K562 (cell line): Measurements from ENCODE around the gene DHTKD1. TPM values are rescaled to one million over a fixed set of nuclear protein-coding genes. Genes with fewer than 3 reads are reported as not detected.

Source experiments
- ETV6 ChIP-seq, 3 experiments: fragments of 150-350 bp in 1 of 3; sonication (generic) in 1 of 3; formaldehyde crosslinking in 1 of 3; IDR thresholded peaks; 2 replicates each; pipeline versions ENCODE4 v1.6.1 to v1.8.0; 2014 to 2022; ENCODE audit warnings: borderline replicate concordance in 2 of 3, low read depth in 2 of 3, antibody characterized with exemption in 1 of 3, low read length in 1 of 3, mild to moderate bottlenecking in 1 of 3, missing genetic modification reagents in 1 of 3
- FOSL1 ChIP-seq: fragments of 200-800 bp; sonication (Bioruptor generic); conservative IDR thresholded peaks from 2 replicates; pipeline ENCODE4 v1.6.1; 2016; ENCODE audit warnings: missing genetic modification characterization, missing compliant biosample characterization
- HDAC3 ChIP-seq: fragments of 450-650 bp; IDR thresholded peaks from 2 replicates; pipeline ENCODE4 v1.6.1; 2018; ENCODE audit warnings: borderline replicate concordance, mild to moderate bottlenecking, moderate library complexity; ENCODE audit not compliant: partially characterized antibody
- HIVEP1 ChIP-seq: fragments of 250-450 bp; sonication (Bioruptor Pico); IDR thresholded peaks from 2 replicates; pipeline ENCODE4 v1.4.0; 2020; ENCODE audit warnings: mild to moderate bottlenecking
- MECOM ChIP-seq: fragments of 250-450 bp; sonication (Bioruptor Pico); IDR thresholded peaks from 2 replicates; pipeline ENCODE4 v1.8.0; 2022; ENCODE audit warnings: inconsistent platforms
- MIER1 ChIP-seq: fragments of 450-650 bp; IDR thresholded peaks from 2 replicates; pipeline ENCODE4 v1.6.1; 2016; ENCODE audit warnings: antibody characterized with exemption, mild to moderate bottlenecking, low read depth
- MYNN ChIP-seq, 2 experiments: sonication (generic); formaldehyde crosslinking in 1 of 2; IDR thresholded peaks; 2 replicates each; pipeline versions ENCODE4 v1.5.0 to v1.6.1; 2016 to 2020; ENCODE audit warnings: antibody characterized with exemption in 1 of 2, missing genetic modification reagents in 1 of 2
- NFRKB ChIP-seq: fragments of 450-650 bp; IDR thresholded peaks from 2 replicates; pipeline ENCODE4 v1.6.1; 2016; ENCODE audit warnings: low read depth
- NR2C1 ChIP-seq, 2 experiments: fragments of 450-650 bp; IDR thresholded peaks; 2 replicates each; pipeline ENCODE4 v1.6.1; 2017; ENCODE audit warnings: mild to moderate bottlenecking in 2 of 2, antibody characterized with exemption in 1 of 2, inconsistent platforms in 1 of 2, missing compliant biosample characterization in 1 of 2, missing genetic modification characterization in 1 of 2
- SIRT6 ChIP-seq: IDR thresholded peaks from one replicate; pipeline ENCODE4 v1.6.1; 2012; ENCODE audit warnings: low read depth, mild to moderate bottlenecking, control low read depth, inconsistent platforms, low read length, moderate library complexity
- SRF ChIP-seq, 2 experiments: fragments of 250-450, 450-650 bp in 1 of 2; sonication (Bioruptor Pico) in 1 of 2; sonication (generic) in 1 of 2; formaldehyde crosslinking; IDR thresholded peaks; 2 replicates each; pipeline versions ENCODE4 v1.5.0 to v1.5.1; 2020 to 2022; ENCODE audit warnings: mild to moderate bottlenecking in 1 of 2, missing genetic modification reagents in 1 of 2
- SRSF1 ChIP-seq: fragments of 200-400 bp; formaldehyde crosslinking; IDR thresholded peaks from 2 replicates; pipeline ENCODE4 v1.6.1; 2017; ENCODE audit warnings: mild to moderate bottlenecking, low read depth, low read length, moderate library complexity
- SRSF3 ChIP-seq: fragments of 200-400 bp; formaldehyde crosslinking; IDR thresholded peaks from 2 replicates; pipeline ENCODE4 v1.6.1; 2016; ENCODE audit warnings: mild to moderate bottlenecking, low read length, moderate library complexity; ENCODE audit not compliant: insufficient read depth
- TGIF2 ChIP-seq: sonication (generic); formaldehyde crosslinking; IDR thresholded peaks from 2 replicates; pipeline ENCODE4 v1.8.1; 2022; ENCODE audit warnings: mild to moderate bottlenecking, missing genetic modification reagents, moderate library complexity
- TRIM28 ChIP-seq: fragments of 450-650 bp; IDR thresholded peaks from 2 replicates; pipeline ENCODE4 v1.6.1; 2017
- U2AF1 ChIP-seq: fragments of 200-400 bp; formaldehyde crosslinking; optimal IDR thresholded peaks from 2 replicates; pipeline ENCODE3; 2017; ENCODE audit warnings: mild to moderate bottlenecking, low read depth, low read length, moderate library complexity
- ZFP91 ChIP-seq: sonication (generic); formaldehyde crosslinking; IDR thresholded peaks from 2 replicates; pipeline ENCODE4 v1.8.0; 2022; ENCODE audit warnings: mild to moderate bottlenecking, missing genetic modification reagents
- ZNF224 ChIP-seq: sonication (generic); formaldehyde crosslinking; IDR thresholded peaks from 2 replicates; pipeline ENCODE4 v1.8.0; 2022; ENCODE audit warnings: mild to moderate bottlenecking, missing genetic modification reagents
- polyA plus RNA-seq, 8 experiments: library from polyadenylated mRNA; depleted of rRNA in 4 of 8; stranded (reverse) in 5 of 8; unstranded in 3 of 8; fragments of >200 nt; fragmentation: Nextera tagmentation in 2 of 8; fragmentation: Illumina TruSeq in 1 of 8; extraction: Ambion mirVana in 2 of 8; extraction: Trizol in 1 of 8; gene quantifications; 2 replicates each; pipeline versions ENCODE4 v1.2.1 to v1.2.3, GENCODE V29; 2011 to 2014; ENCODE audit warnings: inconsistent platforms in 1 of 8, missing spikeins in 1 of 8
- total RNA-seq, 7 experiments: library from RNA; depleted of rRNA in 6 of 7; stranded (reverse); fragments of >200 nt in 6 of 7; fragmentation: Illumina TruSeq in 2 of 7; extraction: Trizol in 2 of 7; gene quantifications; 2 replicates each; pipeline versions ENCODE4 v1.2.1 to v1.2.3, GENCODE V29; 2011 to 2021; ENCODE audit warnings: low replicate concordance in 1 of 7
- TF ChIP-seq, protein P1 (sequence below): fragments of 450-650 bp; formaldehyde crosslinking; IDR thresholded peaks from 2 replicates; pipeline ENCODE4 v1.4.0; 2022; ENCODE audit warnings: missing genetic modification characterization
- TF ChIP-seq, protein P2 (sequence below): fragments of 450-650 bp; IDR thresholded peaks from 2 replicates; pipeline ENCODE4 v1.6.1; 2017; ENCODE audit warnings: antibody characterized with exemption, mild to moderate bottlenecking

DHTKD1 gene
- total and polyA plus RNA-seq, 9 of the 15 experiments (the other 6 are each of a cell fraction or from before 2014, with no cell fraction given), result 3.1 to 19.7 (median 6.8) TPM

DNA sequence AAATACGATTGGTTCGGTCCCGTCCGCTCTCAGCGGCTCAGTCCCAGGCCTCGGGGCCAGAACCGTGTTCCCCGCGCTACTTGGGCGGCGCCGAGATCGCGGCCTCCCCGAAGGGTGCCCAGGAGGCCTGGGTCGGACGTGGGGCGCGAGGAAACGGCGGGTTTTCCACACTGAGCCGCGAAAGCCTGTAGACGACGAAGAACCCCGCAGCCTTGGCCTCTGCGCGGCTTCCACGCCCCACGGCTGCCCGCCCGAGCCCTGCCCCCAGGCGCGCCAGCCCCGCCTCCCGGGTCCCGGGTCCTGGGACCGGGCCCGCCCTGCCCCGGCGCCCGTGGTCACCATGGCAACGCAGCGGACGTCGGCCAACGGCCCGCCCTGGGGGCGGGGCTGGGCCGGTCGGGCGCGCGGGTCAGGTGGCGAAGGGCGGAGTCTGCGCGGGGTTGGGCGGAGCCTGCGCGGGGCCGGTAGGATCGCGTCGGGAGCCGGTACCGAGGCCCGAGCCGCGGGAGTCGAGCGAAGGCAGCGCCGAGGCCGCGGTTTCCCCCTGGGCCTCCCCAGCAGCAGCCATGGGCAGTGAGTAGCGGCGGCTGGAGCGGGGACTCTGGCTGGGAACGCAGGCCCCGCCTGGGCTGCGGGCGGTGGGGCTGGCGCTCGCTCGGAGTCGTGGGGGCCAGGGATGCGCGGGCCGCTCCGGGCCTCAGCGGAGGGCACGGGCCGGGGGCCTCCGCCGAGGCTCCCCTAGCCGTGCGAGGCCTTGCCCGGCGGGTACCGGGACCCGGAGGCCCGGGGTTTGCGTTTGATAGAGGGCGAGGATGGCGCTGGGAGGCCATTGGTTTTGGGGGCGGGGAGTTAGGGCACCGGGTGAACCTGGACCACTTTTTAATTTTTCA, 60.7 kb downstream of the DHTKD1 start, which contains the start of gene SEC61A2 (continued):
- TF ChIP-seq NFRKB, result no peak
- TF ChIP-seq ZNF224 (CRISPR knock-in tag), result no peak
- TF ChIP-seq FOSL1 (tag), result no peak
- 0 out of 2 replicates have a peak, but pooled peaks have one; percentile 1 for TF ChIP-seq MIER1
- TF ChIP-seq, protein P1, sequence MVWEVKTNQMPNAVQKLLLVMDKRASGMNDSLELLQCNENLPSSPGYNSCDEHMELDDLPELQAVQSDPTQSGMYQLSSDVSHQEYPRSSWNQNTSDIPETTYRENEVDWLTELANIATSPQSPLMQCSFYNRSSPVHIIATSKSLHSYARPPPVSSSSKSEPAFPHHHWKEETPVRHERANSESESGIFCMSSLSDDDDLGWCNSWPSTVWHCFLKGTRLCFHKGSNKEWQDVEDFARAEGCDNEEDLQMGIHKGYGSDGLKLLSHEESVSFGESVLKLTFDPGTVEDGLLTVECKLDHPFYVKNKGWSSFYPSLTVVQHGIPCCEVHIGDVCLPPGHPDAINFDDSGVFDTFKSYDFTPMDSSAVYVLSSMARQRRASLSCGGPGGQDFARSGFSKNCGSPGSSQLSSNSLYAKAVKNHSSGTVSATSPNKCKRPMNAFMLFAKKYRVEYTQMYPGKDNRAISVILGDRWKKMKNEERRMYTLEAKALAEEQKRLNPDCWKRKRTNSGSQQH (CRISPR knock-in tag), result no peak
- TF ChIP-seq U2AF1, result no peak
- TF ChIP-seq MYNN (IDR thresholded peaks at IDR 0.05), result no peak
- no peak for TF ChIP-seq MYNN (CRISPR knock-in tag; IDR thresholded peaks at IDR 0.05)
- no peak for TF ChIP-seq ZFP91 (CRISPR knock-in tag)
- no peak for TF ChIP-seq SIRT6
- no peak for TF ChIP-seq SRF (CRISPR knock-in tag; IDR thresholded peaks at IDR 0.05)
- TF ChIP-seq SRSF3, result no peak
- TF ChIP-seq MECOM (CRISPR knock-in tag), result no peak
- no peak for TF ChIP-seq HIVEP1 (CRISPR knock-in tag)
- TF ChIP-seq HDAC3, result no peak
- no peak for TF ChIP-seq NR2C1 (IDR thresholded peaks at IDR 0.05)
- no peak for TF ChIP-seq NR2C1 (tag; IDR thresholded peaks at IDR 0.05)
- peak; percentile 6; the same call in 1 of the 2 replicates for TF ChIP-seq TRIM28
- TF ChIP-seq, protein P2, sequence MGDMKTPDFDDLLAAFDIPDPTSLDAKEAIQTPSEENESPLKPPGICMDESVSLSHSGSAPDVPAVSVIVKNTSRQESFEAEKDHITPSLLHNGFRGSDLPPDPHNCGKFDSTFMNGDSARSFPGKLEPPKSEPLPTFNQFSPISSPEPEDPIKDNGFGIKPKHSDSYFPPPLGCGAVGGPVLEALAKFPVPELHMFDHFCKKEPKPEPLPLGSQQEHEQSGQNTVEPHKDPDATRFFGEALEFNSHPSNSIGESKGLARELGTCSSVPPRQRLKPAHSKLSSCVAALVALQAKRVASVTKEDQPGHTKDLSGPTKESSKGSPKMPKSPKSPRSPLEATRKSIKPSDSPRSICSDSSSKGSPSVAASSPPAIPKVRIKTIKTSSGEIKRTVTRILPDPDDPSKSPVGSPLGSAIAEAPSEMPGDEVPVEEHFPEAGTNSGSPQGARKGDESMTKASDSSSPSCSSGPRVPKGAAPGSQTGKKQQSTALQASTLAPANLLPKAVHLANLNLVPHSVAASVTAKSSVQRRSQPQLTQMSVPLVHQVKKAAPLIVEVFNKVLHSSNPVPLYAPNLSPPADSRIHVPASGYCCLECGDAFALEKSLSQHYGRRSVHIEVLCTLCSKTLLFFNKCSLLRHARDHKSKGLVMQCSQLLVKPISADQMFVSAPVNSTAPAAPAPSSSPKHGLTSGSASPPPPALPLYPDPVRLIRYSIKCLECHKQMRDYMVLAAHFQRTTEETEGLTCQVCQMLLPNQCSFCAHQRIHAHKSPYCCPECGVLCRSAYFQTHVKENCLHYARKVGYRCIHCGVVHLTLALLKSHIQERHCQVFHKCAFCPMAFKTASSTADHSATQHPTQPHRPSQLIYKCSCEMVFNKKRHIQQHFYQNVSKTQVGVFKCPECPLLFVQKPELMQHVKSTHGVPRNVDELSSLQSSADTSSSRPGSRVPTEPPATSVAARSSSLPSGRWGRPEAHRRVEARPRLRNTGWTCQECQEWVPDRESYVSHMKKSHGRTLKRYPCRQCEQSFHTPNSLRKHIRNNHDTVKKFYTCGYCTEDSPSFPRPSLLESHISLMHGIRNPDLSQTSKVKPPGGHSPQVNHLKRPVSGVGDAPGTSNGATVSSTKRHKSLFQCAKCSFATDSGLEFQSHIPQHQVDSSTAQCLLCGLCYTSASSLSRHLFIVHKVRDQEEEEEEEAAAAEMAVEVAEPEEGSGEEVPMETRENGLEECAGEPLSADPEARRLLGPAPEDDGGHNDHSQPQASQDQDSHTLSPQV, result no peak
- no peak for TF ChIP-seq TGIF2
- no peak for TF ChIP-seq SRSF1
- TF ChIP-seq ETV6 (IDR thresholded peaks at IDR 0.05; ENCODE audit: borderline replicate concordance in 1 of 2, low read depth in 2 of 2, low read length in 1 of 2), result no peak
- TF ChIP-seq ETV6 (CRISPR knock-in tag; IDR thresholded peaks at IDR 0.05; ENCODE audit: borderline replicate concordance), result no peak
